Superior temporal gyrus (tissue), 1 donor: Measurements from ENCODE around the gene CLDND1.
"Not testable (repeated sequence)": the region's sequence is repeated elsewhere in the genome, so short reads cannot be mapped to it uniquely, and the experiment has no call there.

Source experiments
- DNase-seq: peaks from one replicate; pipeline ENCODE4 v3.0.0-alpha.2; 2016; ENCODE audit errors: extremely low spot score

The CLDND1 gene

GRCh38 chr3:98522544-98523281 lies at the start of gene CLDND1:
Gene CLDND1, minus strand, starts transcription at chr3:98522902. Its CDS starts 1,478 bp downstream, at chr3:98521424.
- peak; percentile 98 for DNase-seq

GRCh38 chr3:98568402-98568801 lies 45.7 kb upstream of the CLDND1 start:
- no peak for DNase-seq

- DNase-seq = no peak
These were observed 45.1 kb upstream of the CLDND1 start for GRCh38 chr3:98567666-98568270.

- no peak for DNase-seq
These were observed 43.1 kb upstream of the CLDND1 start for GRCh38 chr3:98565843-98566242.

- no peak for DNase-seq
These were observed 42.5 kb upstream of the CLDND1 start for GRCh38 chr3:98565237-98565643.

- DNase-seq = no peak
These were observed 41.7 kb upstream of the CLDND1 start for GRCh38 chr3:98564282-98565005.

- DNase-seq = no peak
These were observed 41.1 kb upstream of the CLDND1 start for GRCh38 chr3:98563661-98564281.

GRCh38 chr3:98561727-98562521 lies 39.2 kb upstream of the CLDND1 start:
- no peak for DNase-seq

- no peak for DNase-seq
These were observed 38.2 kb upstream of the CLDND1 start for GRCh38 chr3:98560911-98561310.

- DNase-seq = not testable (repeated sequence)
These were observed 37.1 kb upstream of the CLDND1 start for GRCh38 chr3:98559769-98560168.

GRCh38 chr3:98558100-98558827 lies 35.6 kb upstream of the CLDND1 start:
- peak; percentile 44 for DNase-seq

GRCh38 chr3:98557324-98558010 lies 34.8 kb upstream of the CLDND1 start:
- no peak for DNase-seq

- DNase-seq = no peak
These were observed 33.7 kb upstream of the CLDND1 start for GRCh38 chr3:98556164-98557130.

- DNase-seq = no peak
These were observed 32.3 kb upstream of the CLDND1 start for GRCh38 chr3:98555025-98555379.

- no peak for DNase-seq
These were observed 31.9 kb upstream of the CLDND1 start for GRCh38 chr3:98554580-98554979.

- DNase-seq = no peak
These were observed 31.1 kb upstream of the CLDND1 start for GRCh38 chr3:98553753-98554152.

- DNase-seq = no peak
These were observed 30.4 kb upstream of the CLDND1 start for GRCh38 chr3:98553021-98553563.

GRCh38 chr3:98552232-98553020 lies 29.7 kb upstream of the CLDND1 start:
- no peak for DNase-seq
